GM19468 (cell line): ENCODE data around the gene RBMX.
"Not testable (repeated sequence)": the region's sequence is repeated elsewhere in the genome, so short reads cannot be mapped to it uniquely, and the experiment has no call there.

Source experiments
- ATAC-seq: cut with Tn5 transposase; IDR thresholded peaks from one replicate; pipeline ENCODE4 v1.9.1; 2021; ENCODE audit warnings: mild to moderate bottlenecking, moderate library complexity, moderate number of reproducible peaks; ENCODE audit not compliant: unreplicated experiment; ENCODE audit errors: extremely low read depth

Gene RBMX

DNA sequence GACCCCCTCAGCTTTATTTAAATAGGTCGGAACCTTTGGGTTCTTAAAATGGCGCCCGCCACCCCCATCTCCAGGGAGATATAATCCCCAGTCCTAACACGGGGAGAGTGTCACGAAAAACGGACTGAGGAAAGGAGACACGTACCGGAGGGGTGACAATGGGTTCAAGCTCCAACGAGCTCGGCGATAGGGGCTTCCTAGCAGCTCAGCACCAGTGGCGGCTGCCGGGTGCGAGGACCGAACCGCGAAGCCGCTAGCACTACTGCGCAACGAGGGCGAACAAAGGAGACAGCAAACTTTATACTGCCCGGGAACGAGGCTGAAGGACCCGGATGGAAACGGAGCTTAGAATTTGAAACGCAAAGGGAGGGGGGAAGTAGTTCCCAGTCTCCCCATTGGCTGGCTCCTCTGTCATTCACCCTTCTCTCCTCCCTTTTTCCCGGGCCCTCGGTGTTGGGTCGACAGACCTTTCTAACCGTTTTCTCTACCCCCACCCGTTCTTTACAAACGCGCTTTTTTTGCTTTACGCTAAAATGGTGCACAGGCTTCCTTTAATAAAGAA is at the start of gene RBMX:
Gene RBMX, minus strand, starts transcription at position 274 of the 562 bp plus-strand sequence. CDS start 1,298 bp downstream, outside the sequence.
- peak; percentile 88 for ATAC-seq

DNA sequence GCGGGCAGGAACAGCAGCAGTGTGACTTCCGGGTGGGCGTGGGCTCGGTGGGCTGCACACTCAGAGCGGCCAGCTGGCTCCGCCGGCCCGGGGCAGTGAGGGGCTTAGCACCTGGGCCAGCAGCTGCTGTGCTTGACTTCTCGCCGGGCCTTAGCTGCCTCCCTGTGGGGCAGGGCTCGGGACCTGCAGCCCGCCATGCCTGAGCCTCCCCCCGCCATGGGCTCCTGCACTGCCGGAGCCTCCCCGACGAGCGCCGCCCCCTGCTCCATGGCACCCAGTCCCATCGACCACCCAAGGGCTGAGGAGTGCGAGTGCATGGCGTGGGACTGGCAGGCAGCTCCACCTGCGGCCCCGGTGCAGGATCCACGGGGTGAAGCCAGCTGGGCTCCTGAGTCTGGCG is 40.9 kb upstream of the RBMX start:
- not testable (repeated sequence) for ATAC-seq

DNA sequence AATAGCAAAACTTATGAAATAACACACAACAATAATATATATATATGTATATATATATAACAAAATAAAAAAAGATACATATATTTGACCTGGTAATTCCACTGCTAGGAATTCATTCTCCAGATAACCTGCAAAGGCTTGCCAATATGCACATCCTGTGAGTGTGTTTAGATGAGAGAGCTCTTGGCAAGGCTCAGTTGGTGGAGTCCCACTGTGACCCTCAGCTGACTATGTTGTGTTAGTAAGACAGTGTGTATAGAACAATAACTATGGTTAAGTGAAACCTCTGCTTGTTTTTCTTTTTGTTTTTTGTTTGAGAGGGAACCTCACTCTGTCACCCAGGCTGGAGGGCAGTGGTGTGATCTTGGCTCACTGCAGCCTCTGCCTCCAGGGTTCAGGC is 39.5 kb upstream of the RBMX start:
- ATAC-seq: no peak

DNA sequence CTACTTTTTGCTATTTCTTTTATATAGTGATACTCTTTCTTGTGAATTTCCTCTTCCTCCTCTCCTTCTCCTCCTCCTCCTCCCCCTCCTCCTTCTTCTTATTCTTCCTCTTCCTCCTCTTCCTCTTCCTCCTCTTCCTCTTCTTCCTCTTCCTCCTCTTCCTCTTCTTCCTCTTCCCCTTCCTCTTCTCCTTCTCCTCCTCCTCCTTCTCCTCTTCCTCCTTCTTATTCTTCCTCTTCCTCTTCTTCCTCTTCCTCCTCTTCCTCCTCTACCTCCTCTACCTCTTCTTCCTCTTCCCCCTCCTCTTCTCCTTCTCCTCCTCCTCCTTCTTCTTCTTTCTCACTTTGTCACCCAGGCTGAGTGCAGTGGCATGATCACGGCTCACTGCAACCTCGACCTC is 36.3 kb upstream of the RBMX start:
- no peak for ATAC-seq

DNA sequence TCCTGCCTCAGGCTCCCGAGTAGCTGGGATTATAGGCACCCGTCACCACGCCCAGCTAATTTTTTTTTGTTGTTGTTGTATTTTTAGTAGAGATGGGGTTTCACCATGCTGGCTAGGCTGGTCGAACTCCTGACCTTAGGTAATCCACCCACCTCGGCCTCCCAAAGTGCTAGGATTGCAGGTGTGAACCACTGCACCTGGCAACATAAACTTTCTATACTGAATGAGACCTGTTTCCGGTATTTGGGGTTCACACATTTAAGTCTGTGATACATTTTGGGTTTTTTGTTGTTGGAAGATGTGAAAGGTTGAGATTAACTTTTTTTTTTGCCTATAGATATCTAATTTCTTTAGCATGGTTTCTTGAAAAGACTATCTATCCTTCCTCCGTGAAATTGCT is 31.1 kb upstream of the RBMX start:
- ATAC-seq: not testable (repeated sequence)

DNA sequence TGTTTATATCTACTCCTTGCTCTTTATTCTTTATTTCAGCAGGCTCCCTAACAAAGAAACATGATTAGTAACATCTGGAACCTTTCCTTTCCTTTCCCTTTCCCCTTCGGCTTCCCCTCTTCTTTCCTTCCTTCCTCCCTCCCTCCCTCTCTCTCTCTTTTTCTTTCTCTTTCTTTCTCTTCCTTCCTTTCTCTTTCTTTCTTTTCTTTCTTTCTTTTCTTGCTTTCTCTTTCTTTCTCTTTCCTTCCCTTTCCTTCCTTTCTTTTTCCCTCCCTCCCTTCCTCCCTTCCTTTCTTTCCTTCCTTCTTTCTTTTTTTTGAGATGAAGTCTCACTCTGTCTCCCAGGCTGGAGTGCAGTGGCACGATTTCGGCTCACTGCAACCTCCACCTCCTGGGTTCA is 30.7 kb upstream of the RBMX start:
- no peak for ATAC-seq

DNA sequence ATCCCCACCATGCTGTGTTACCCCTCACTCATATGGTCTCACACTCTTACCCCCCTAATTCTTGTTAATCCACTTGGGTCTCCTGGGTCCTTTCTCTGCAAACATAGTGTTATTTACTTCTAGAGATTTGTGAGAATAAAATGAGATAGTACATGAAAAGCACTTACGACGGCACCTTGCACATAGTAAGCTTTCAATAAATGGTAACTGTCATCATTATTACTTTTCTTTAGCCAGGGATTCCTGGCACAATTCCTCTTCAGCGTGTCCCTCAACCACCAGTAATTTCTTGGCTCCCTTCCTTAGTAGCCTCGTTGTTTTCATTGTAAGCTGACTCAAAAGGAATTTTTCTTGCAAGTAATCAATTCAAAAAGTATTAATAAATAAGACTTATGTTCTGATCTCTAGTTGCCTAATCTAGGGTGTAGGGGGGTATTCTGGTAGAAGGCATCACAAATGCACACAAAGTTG is 30.1 kb upstream of the RBMX start:
- ATAC-seq: no peak

DNA sequence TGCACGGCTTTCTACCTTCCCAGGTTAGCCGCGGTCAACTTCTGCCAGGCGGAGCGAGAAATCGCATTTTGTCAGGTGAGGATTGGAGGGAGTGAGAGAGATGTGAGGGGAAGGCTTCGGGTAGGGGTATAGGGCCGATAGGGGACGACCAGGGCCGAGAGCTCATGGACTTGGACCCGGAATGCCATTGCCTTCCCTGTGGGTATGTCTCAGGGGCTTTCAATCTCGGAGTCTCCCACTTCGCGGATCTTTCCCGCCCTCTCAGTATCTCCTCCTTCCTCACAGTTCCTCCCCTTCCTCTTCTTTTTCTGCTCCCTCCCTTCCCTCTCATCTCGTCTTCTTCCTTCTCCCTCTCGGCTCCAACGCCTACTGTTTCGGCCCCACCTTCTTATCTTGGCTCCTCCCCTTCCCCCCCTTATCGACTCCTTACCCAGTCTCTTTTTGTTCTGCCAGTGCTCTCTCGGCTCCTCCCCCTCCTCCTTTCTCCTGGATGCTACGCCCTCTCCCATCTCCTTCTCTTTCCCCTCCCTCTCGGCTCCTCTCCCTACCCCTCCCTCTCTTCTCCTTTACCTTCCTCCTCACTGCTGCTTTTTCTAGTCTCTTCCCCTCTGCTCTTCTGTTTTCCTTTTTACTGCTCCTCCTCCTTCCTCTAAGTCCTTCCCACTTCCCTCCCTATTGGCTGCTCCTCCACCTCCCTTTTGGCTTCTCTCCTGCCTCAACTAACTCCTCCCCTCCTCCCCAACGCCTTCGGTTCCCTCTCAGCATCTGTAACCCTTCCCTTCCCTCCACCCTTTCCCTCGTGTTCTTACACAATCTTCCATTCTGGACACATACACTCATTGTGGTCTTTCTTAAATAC is 29.4 kb upstream of the RBMX start:
- ATAC-seq: peak; percentile 60

DNA sequence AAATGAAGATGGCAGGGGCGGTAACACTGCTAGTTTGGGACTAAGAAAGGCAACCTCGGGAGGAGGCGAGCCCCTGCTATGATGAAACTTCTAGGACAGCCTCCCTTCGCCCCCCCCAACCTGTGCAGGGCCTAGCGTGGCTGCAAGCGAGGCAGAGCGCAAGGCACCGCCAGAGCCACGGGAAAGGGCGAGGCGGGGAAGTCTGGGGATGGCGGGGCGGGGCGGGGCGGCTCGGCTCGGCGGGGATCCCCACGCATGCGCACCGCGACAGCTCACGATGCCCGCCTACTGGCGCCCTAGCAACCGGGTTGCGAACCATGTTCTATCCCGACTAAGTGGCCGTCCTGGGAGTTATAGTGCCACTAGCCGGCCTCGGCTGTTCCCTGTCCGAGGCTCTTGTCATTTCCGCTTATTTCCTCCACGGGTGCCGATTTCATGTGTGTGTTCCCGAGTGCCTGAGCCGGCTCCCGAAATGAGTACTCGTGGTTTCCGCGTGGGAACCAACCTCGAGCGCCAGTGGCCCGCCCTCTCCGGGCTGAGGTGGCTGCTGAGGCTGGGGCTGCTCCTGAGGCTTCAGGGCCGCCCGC is 28.7 kb upstream of the RBMX start:
- ATAC-seq: peak; percentile 11

DNA sequence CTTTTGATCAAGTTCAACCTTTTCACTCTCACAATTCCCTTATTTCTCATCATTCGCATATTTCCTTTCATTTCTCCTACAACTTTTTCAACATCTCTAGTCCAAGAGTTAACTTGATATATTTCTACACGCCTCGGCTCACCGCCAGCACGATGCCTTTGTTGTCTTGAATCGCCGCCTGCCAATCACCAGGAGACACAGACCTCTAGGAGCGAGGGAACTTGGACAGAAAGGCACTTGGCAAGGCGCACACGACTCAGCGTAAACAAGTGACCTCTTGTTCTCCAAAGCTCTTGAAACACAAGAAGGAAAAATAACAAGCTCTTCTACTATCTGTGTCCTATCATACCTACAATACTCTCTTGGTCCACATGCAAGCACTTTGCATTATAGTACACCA is 27.1 kb upstream of the RBMX start:
- no peak for ATAC-seq

DNA sequence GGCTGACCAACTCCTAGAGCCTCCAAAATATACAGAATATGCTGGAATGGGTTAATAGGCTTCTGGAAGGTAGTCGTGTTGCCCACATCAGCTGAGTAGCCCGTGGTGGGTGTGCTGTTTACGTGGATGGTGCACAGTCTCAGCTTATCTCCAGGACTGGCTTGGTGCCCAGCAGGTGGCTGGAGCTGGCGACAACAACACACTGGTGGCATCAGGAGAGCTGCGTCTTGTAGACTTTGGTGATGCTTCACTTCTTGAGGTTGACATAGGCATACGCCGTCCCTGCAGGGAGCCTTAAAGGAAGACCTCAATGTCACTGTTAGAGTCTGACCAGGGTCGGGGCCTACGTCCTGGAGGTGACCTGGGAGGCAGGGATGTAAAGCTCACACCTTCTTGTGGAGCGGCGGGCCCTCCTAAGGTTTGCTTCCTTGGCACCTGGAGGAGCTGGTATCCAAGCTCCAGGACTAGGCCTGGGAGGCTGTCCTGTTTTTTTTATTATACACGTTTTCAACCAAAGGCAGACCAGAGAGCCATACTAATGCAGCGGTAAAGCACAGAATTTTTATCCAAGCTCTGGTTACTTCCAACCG is 26.5 kb upstream of the RBMX start:
- ATAC-seq: no peak

DNA sequence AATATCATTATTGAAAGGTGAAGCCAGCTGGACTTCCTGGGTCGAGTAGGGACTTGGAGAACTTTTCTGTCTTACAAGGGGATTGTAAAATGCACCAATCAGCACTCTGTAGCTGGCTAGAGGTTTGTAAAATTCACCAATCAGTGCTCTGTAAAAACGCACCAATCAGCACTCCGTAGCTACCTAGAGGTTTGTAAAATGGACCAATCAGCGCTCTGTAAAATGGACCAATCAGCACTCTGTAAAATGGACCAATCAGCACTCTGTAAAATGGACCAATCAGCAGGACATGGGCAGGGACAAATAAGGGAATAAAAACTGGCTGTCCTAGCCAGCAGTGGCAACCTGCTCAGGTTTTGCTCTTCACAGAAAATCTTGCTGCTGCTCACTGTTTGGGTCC is 23.5 kb upstream of the RBMX start:
- not testable (repeated sequence) for ATAC-seq

DNA sequence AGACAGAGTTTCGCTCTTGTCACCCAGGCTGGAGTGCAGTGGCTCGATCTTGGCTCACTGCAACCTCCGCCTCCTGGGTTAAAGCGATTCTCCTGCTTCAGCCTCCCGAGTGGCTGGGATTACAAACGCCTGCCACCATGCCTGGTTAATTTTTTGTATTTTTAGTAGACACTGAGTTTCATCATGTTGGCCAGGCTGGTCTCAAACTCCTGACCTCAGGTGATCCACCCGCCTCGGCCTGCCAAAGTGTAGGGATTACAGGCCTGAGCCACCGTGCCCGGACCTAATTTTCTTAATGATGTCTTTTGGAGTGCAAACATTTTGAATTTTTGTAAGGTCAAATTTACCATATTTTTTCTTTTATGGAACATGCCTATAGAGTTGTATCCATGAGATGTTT is 19.5 kb upstream of the RBMX start:
- not testable (repeated sequence) for ATAC-seq

DNA sequence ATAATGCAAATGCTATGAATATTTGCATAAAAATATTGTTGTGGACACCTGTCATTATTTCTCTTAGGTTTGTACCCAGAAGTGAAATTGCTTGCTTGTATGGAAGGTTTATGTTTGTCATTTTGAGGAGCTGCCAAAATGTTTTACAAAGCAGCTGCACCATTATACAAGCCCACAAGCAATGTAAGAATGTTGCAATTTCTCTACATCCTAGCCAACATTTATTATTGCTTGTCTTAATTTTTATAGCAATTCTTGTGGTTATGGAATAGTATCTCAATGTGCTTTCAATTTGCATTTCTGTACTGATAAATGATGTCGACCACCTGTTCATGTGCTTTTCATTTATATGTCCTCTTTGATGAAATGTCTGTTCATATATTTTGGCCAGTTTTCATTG is 18.7 kb upstream of the RBMX start:
- no peak for ATAC-seq

DNA sequence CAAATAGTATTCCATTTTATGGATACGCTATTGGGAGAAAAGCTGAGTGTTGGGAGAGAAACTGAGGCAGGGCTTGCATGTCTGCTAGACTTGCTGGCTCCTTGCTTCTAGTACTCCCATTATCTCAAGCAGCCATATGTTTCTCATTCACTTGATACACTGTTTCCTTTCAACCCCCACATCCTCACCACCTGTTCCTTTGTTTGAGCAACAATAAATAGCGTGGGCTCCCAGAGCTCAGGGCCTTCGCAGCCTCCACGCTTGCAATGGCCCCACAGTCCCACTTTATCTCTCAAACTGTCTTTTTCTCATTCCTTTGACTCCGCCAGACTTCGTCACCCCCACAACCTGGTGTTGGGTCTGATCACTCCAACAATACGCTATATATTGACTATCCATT is 18.2 kb upstream of the RBMX start:
- not testable (repeated sequence) for ATAC-seq

DNA sequence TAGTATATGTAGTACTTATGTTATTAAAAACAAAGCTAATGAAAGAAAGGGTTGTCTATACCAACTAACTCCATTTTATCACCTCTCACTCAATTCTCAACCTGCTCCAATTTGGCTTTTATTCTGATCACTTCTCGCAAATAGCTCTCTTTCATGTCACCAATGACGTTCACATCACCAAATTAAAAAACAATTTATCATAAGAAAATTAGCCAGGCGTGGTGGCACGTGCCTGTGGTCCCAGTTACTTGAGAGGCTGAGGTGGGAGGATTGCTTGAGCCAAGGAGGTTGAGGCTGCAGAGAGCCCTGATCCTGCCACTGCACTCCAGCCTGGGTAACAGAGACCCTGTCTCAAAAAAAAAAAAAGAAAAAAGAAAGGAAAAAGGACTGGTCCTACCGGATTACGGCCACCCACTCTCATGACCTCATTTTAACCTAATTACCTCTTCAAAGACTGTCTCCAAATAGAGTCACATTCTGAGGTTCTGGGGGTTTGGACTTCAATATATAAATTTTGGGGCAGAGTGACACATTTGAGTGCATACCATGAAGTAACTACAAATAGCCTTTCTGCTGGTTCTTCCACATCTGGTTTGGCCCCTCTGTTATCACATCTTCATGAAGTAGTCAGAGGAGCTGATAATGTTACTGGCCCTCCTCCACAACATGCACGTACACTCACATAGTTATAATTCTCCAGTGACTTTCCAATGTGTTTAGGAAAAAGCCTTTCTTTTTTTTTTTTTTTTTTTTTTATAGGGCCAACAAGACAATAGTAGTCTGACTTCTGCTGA is 15.8 kb upstream of the RBMX start:
- no peak for ATAC-seq

DNA sequence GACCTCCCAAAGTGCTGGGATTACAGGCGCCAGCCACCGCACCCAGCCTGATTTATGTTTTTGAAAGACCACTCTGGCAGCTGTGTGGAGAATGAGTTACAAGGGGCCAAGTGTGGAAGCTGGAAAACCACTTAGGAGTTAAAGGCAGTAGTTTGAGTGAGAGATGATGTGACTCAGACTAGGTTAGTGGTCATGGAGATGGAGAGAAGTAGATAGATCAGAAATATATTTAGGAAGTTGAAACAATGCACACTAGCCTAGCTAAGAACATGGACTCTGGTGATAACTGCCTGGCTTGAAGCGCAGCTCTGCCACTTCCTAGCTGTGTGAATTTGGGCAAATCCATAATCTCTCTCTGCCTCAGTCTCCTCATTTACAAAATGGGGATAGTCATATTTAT is 11.9 kb upstream of the RBMX start:
- ATAC-seq: no peak

DNA sequence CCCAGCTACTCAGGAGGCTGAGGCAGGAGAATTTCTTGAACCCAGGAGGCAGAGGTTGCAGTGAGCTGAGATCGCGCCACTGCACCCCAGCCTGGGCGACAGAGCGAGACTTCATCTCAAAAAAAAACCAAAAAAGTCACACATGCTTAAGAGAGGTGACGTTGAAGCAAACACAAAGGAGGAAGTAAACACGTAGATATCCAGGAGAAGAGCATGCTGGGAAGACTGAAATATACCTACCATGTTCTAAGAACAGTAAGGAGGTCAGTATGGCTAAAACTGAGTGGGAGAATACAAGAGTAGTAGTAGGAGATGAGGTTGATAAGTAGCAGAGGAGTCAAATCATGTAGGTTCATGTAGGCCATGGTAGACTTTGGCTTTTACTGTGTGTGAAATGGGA is 10.1 kb upstream of the RBMX start:
- not testable (repeated sequence) for ATAC-seq

DNA sequence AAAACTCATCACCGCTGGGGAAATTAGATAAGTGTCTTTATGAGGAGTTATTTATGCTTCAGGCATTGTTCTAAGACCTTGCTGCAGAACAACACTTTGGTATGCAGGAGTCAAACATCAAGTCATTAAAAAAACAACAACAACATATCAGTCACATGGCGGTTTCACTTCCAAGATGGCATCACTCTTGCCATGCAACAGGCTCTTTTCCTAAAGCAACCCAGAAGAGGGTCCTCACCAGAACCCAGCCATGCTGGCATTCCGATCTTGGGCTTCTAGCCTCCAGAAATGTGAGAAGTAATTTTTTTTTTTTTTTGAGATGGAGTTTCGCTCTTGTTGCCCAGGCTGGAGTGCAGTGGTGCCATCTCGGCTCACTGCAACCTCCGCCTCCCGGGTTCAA is 8.7 kb upstream of the RBMX start:
- ATAC-seq: no peak

DNA sequence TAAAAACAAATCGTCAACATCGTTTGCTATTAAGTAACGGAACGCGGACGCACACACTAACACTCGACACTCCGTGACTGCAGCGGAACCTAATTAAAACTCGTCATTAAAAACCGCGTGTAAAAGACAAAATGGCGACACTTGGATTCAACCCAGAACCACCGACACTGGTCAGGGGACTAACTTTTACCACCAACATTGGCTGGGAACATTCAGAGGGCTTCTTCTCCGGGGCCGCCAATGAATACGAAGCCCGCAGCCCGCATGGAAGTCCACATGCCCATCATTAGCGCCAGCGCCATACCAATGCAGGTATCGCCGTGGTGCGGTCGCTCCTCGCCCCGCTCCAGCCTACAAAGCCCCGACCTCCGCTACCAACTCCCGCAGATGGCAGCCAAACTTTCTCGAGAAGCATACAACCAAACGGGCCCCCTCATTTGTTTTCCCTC is 498 bp downstream of the RBMX start:
- no peak for ATAC-seq
